Sigmoid colon (tissue), 7 donors: ENCODE data around the gene TTLL8. TPM values are rescaled to one million over a fixed set of nuclear protein-coding genes. Genes with fewer than 3 reads are reported as not detected.
"Not testable (repeated sequence)": the region's sequence is repeated elsewhere in the genome, so short reads cannot be mapped to it uniquely, and the experiment has no call there.

Experiments
- DNase-seq: peaks from one replicate; pipeline ENCODE4 v3.0.0-alpha.2; 2019
- H3K27ac ChIP-seq, 4 donors: fragments of 200-600 bp; sonication (generic); one replicate each; pipeline ENCODE4 v1.5.1; 2016 to 2019; ENCODE audit warnings: mild to moderate bottlenecking in 1 of 4
- H3K27me3 ChIP-seq, 3 donors: fragments of 200-600 bp; sonication (generic); one replicate each; pipeline ENCODE4 v1.5.1; 2019; ENCODE audit warnings: mild to moderate bottlenecking in 1 of 3
- H3K36me3 ChIP-seq, 4 donors: fragments of 200-600 bp; sonication (generic); one replicate each; pipeline ENCODE4 v1.5.1; 2016 to 2019
- H3K4me1 ChIP-seq, 4 donors: fragments of 200-600 bp; sonication (generic); one replicate each; pipeline ENCODE4 v1.5.1; 2017 to 2019
- H3K4me3 ChIP-seq, 4 donors: fragments of 200-600 bp; sonication (generic); one replicate each; pipeline ENCODE4 v1.5.1; 2017 to 2019; ENCODE audit warnings: mild to moderate bottlenecking in 2 of 4, moderate library complexity in 1 of 4
- H3K9me3 ChIP-seq, 4 donors: fragments of 200-600 bp in 3 of 4; sonication (generic) in 3 of 4; one replicate each; pipeline versions ENCODE4 v1.5.1 to v1.6.1; 2013 to 2019
- CTCF ChIP-seq, 4 experiments: fragments of 450-650 bp in 3 of 4; fragments of 200-600 bp in 1 of 4; IDR thresholded peaks; one replicate each; pipeline ENCODE4 v1.5.1; 2016 to 2019; ENCODE audit warnings: antibody characterized with exemption in 4 of 4, mild to moderate bottlenecking in 3 of 4, moderate library complexity in 2 of 4
- EP300 ChIP-seq, 4 donors: sonication (generic); formaldehyde crosslinking; IDR thresholded peaks; one replicate each; pipeline ENCODE4 v1.6.1; 2017; ENCODE audit warnings: antibody characterized with exemption in 4 of 4
- POLR2A ChIP-seq, 2 donors: fragments of 450-650 bp; IDR thresholded peaks; one replicate each; pipeline ENCODE4 v1.6.1; 2016; ENCODE audit warnings: antibody characterized with exemption in 2 of 2, mild to moderate bottlenecking in 2 of 2, moderate library complexity in 2 of 2
- POLR2AphosphoS5 ChIP-seq, 4 donors: sonication (generic); formaldehyde crosslinking; IDR thresholded peaks; one replicate each; pipeline ENCODE4 v1.6.1; 2017; ENCODE audit warnings: antibody characterized with exemption in 4 of 4
- WGBS, 2 donors: extraction: QIAGEN DNeasy Blood & Tissue Kit; methylation state at CpG; one replicate each; pipeline ENCODE4 v1.1.7; 2013; 5-methylcytosine and 5-hydroxymethylcytosine counted together
- intact Hi-C: fragments of 100-400 bp; cut with DNase I; formaldehyde crosslinking; loops from one replicate; pipeline ENCODE4 v1.15.1; 2023
- polyA plus RNA-seq, 3 donors: library from polyadenylated mRNA; stranded (reverse); fragments of 200-250 nt; gene quantifications; one replicate each; pipeline ENCODE4 v1.2.3, GENCODE V29; 2013
- total RNA-seq, 4 donors: library from RNA; depleted of rRNA; stranded (reverse); fragments of >200 nt; gene quantifications; one replicate each; pipeline ENCODE4 v1.1.0, GENCODE V29; 2016
- donor health status: healthy with polysubstance abuse.
- donor health status: Bipolar disorder and iron deficiency.
- donor health status: healthy.

Gene TTLL8
- total and polyA plus RNA-seq, 7 donors: not detected

GRCh38 chr22:49983148-49984042 lies 74.7 kb downstream of the TTLL8 start:
- intact Hi-C loops: no loop called here
- DNase-seq: no peak

DNA sequence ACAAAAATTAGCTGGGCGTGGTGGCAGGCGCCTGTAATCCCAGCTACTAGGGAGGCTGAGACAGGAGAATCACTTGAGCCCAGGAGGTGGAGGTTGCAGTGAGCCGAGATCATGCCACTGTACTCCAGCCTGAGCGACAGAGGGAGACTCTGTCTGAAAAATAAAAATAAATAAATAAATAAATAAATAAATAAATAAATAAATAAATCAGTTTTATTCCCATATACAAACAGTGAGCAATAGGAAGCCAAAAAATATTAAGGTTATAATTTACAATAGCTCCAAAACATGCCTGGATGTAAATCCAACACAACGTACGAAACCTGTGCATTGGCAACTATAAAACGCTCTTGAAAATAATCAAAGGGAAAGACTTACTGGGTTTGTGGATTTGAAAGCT lies 76.3 kb downstream of the TTLL8 start:
- H3K4me3 ChIP-seq, H3K27ac ChIP-seq, H3K36me3 ChIP-seq, intact Hi-C loops, H3K9me3 ChIP-seq, DNase-seq: not testable (repeated sequence)
- 95 to 97% methylated on average over 7 of the region's 7 CpGs for whole genome bisulfite sequencing, 2 donors
- Histone ChIP-seq H3K27me3 (peaks cover 19 to 48% (median 27%) of the 10 kb centered on the region in 3 donors), H3K4me1 (peaks cover 0 to 14% (median 9%) of the 10 kb centered on the region in 4 donors)

More at GRCh38 chr22:49983148-49984042, 74.7 kb downstream of the TTLL8 start:
- H3K4me1 ChIP-seq: peaks cover 0 to 14% (median 9%) of the 10 kb centered on the region in 4 donors
- H3K27me3 ChIP-seq: peaks cover 19 to 48% (median 27%) of the 10 kb centered on the region in 3 donors
- peaks cover 0 to 4% (median 2%) of the 10 kb centered on the region in 4 donors for H3K9me3 ChIP-seq
- no peak overlapping the region for H3K27ac ChIP-seq
- H3K36me3 ChIP-seq: no peaks in the 10 kb centered on the region
- TF ChIP-seq POLR2A (IDR thresholded peaks at IDR 0.05): no peak
- peak in 1 of 4 experiments; percentile 25 for TF ChIP-seq CTCF (IDR thresholded peaks at IDR 0.05)
- peak overlapping the region in 1 of 4 donors; percentile 25 for H3K4me3 ChIP-seq
- 13 to 14% methylated on average over 90 of the region's 90 CpGs for WGBS, 2 donors

DNA sequence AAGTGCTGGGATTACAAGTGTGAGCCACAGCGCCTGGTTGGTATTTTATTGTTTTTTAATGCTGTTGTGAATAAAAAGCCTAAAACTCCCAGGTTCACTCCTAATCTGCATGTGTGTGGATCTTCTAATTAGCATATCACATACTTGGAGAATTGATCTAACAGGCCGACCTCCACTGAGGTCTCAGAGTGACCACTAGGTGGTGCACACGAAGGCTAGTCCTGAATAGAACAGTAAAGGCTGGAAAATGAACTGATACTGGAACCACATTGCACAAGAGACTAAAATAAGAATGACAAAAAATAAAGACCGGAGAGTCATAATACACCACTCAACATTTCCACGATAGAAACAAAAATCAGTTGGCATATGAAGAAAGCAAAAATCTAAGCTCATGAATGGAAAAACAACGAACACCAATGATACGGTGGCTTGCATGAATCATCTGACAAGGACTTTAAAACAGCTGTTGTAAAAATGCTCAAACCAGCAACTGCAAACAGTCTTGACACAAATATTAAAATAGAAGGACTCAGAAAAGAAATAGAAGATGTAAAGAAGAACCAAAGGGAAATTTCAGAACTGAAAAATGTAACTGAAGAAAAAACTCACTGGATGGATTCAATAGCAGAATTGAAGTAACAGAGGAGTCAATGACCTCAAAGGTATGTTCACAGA lies 78.4 kb downstream of the TTLL8 start:
- H3K4me1 ChIP-seq: peaks cover 0 to 14% (median 9%) of the 10 kb centered on the region in 4 donors
- DNase-seq: no peak
- TF ChIP-seq POLR2A (IDR thresholded peaks at IDR 0.05) (no peak), CTCF (IDR thresholded peaks at IDR 0.05) (peak in 3 of 4 experiments; percentile 27 to 45 (median 41))
- H3K9me3 ChIP-seq: no peaks in the 10 kb centered on the region
- no peak overlapping the region for H3K4me3 ChIP-seq
- H3K27ac ChIP-seq: no peak overlapping the region
- intact Hi-C loops: no loop called here
- WGBS, 2 donors: 54 to 56% methylated on average over 7 of the region's 7 CpGs
- H3K27me3 ChIP-seq: peaks cover 19 to 46% (median 23%) of the 10 kb centered on the region in 3 donors
- no peaks in the 10 kb centered on the region for H3K36me3 ChIP-seq

- Histone ChIP-seq H3K4me1 (no peaks in the 10 kb centered on the region), H3K27ac (no peak overlapping the region), H3K27me3 (peaks cover 0 to 24% (median 4%) of the 10 kb centered on the region in 3 donors), H3K9me3 (no peaks in the 10 kb centered on the region), H3K36me3 (no peaks in the 10 kb centered on the region), H3K4me3 (no peak overlapping the region)
- no peak for TF ChIP-seq POLR2A (IDR thresholded peaks at IDR 0.05)
- TF ChIP-seq POLR2AphosphoS5 (IDR thresholded peaks at IDR 0.05): no peak
- TF ChIP-seq CTCF (IDR thresholded peaks at IDR 0.05): no peak
- TF ChIP-seq EP300 (IDR thresholded peaks at IDR 0.05): no peak
- 85% methylated on average over 14 of the region's 14 CpGs for WGBS, 2 donors
- DNase-seq: no peak
- intact Hi-C loops: no loop called here
Observed at GRCh38 chr22:49977578-49977977, 80.5 kb downstream of the TTLL8 start.

GRCh38 chr22:49976439-49977175 lies 81.5 kb downstream of the TTLL8 start:
- Histone ChIP-seq H3K27me3 (peaks cover 0 to 14% (median 0%) of the 10 kb centered on the region in 3 donors), H3K36me3 (no peaks in the 10 kb centered on the region), H3K4me3 (no peak overlapping the region), H3K27ac (peak overlapping the region in 1 of 4 donors; percentile 3), H3K4me1 (peaks cover under 1 to 10% (median 7%) of the 10 kb centered on the region in 4 donors), H3K9me3 (no peaks in the 10 kb centered on the region)
- DNase-seq: no peak
- WGBS, 2 donors: 34 to 51% methylated on average over 15 of the region's 15 CpGs
- intact Hi-C loops: no loop called here
- TF ChIP-seq POLR2AphosphoS5 (IDR thresholded peaks at IDR 0.05) (no peak), CTCF (IDR thresholded peaks at IDR 0.05) (no peak), EP300 (IDR thresholded peaks at IDR 0.05) (no peak), POLR2A (IDR thresholded peaks at IDR 0.05) (no peak)
